Right lobe of liver (tissue), 6 donors: Measurements from ENCODE around the gene KRT8. TPM values are rescaled to one million over a fixed set of nuclear protein-coding genes. Genes with fewer than 3 reads are reported as not detected.

ENCODE experiments used
- ATAC-seq, 4 donors: fragments of 200-7000 bp; cut with Tn5 transposase; one replicate each; pipeline ENCODE4 v1.9.1; 2020; ENCODE audit warnings: mild to moderate bottlenecking in 4 of 4, moderate library complexity in 4 of 4
- DNase-seq, 3 donors: peaks; one replicate each; pipeline ENCODE4 v3.0.0-alpha.2; 2020
- H3K27ac ChIP-seq, 3 donors: fragments of 200-600 bp; one replicate each; pipeline ENCODE4 v1.8.0; 2022
- H3K27me3 ChIP-seq, 2 donors: fragments of 200-600 bp; one replicate each; pipeline ENCODE4 v1.8.0; 2022
- H3K36me3 ChIP-seq, 4 donors: fragments of 200-600 bp; sonication (generic) in 1 of 4; one replicate each; pipeline versions ENCODE4 v1.5.1 to v1.8.0; 2017 to 2022; ENCODE audit warnings: control low read depth in 1 of 4
- H3K4me1 ChIP-seq, 4 donors: fragments of 200-600 bp; sonication (generic) in 1 of 4; one replicate each; pipeline versions ENCODE4 v1.5.1 to v1.8.0; 2017 to 2022; ENCODE audit warnings: control low read depth in 1 of 4
- H3K4me3 ChIP-seq, 3 donors: fragments of 200-600 bp; one replicate each; pipeline ENCODE4 v1.8.0; 2022
- H3K9me3 ChIP-seq, 4 donors: fragments of 200-600 bp; sonication (generic) in 1 of 4; one replicate each; pipeline versions ENCODE4 v1.5.1 to v1.8.0; 2017 to 2022; ENCODE audit warnings: control low read depth in 1 of 4
- CTCF ChIP-seq, 4 donors: fragments of 200-600 bp in 3 of 4; fragments of 450-650 bp in 1 of 4; IDR thresholded peaks; one replicate each; pipeline versions ENCODE4 v1.5.1 to v1.8.0; 2016 to 2022; ENCODE audit warnings: antibody characterized with exemption in 4 of 4, mild to moderate bottlenecking in 2 of 4
- POLR2A ChIP-seq: fragments of 450-650 bp; IDR thresholded peaks from one replicate; pipeline ENCODE4 v1.6.1; 2017; ENCODE audit warnings: antibody characterized with exemption, mild to moderate bottlenecking
- WGBS: methylation state at CpG from one replicate; pipeline ENCODE4 v1.1.6; 2018; ENCODE audit warnings: low coverage, low lambda C conversion rate; ENCODE audit not compliant: insufficient coverage; ENCODE audit errors: missing lambda C conversion rate; 5-methylcytosine and 5-hydroxymethylcytosine counted together
- intact Hi-C, 2 donors: fragments of 100-400 bp; cut with DNase I; formaldehyde crosslinking; loops; one replicate each; pipeline versions ENCODE4 v1.11.2 to v1.14.1; 2022
- total RNA-seq, 6 experiments: library from RNA; depleted of rRNA in 2 of 6; stranded (reverse); fragments of >200 nt in 2 of 6; fragmentation: NEBNext Ultra II Directional in 3 of 6; extraction: Animal tissue kit (Norgen Biotek cat#: 25700) in 3 of 6; gene quantifications; one replicate each; pipeline versions ENCODE4 v1.1.0 to v1.2.4, GENCODE V29; 2016 to 2023
- donor health status: DM: no; HTN: yes; CAD: no.
- donor health status: DM: no; HTN: no; CAD: no.
- donor health status: DM: no; HTN: no; CAD: no.
- donor health status: DM: no; HTN: yes; CAD: no.
- donor health status: DM: no; HTN: yes; CAD: no.

Gene KRT8
- total RNA-seq, 6 experiments from 2014 or later = 149 to 1,003 (median 436) TPM

- H3K4me3 ChIP-seq = no peak overlapping the region
- intact Hi-C loops = loop anchor here (10.0 kb wide), 3 partner anchors 496 to 716 kb away; partner anchors contain the start of gene KRT85 (in 1 of the 2)
- DNase-seq (peak in 1 of 3 donors; percentile 57), ATAC-seq (peak; percentile 43 to 58 (median 54))
- no peaks in the 10 kb centered on the region for H3K4me1 ChIP-seq
- peak; percentile 39 to 50 (median 46) for TF ChIP-seq CTCF (IDR thresholded peaks at IDR 0.05)
- TF ChIP-seq POLR2A = no peak
- H3K27ac ChIP-seq = no peak overlapping the region
- H3K27me3 ChIP-seq = no peaks in the 10 kb centered on the region
- H3K36me3 ChIP-seq = no peaks in the 10 kb centered on the region
- no peaks in the 10 kb centered on the region for H3K9me3 ChIP-seq
- WGBS = 39% methylated on average over 6 of the region's 14 CpGs
Observed at GRCh38 chr12:52870361-52871290, 34.2 kb downstream of the KRT8 start.

DNA sequence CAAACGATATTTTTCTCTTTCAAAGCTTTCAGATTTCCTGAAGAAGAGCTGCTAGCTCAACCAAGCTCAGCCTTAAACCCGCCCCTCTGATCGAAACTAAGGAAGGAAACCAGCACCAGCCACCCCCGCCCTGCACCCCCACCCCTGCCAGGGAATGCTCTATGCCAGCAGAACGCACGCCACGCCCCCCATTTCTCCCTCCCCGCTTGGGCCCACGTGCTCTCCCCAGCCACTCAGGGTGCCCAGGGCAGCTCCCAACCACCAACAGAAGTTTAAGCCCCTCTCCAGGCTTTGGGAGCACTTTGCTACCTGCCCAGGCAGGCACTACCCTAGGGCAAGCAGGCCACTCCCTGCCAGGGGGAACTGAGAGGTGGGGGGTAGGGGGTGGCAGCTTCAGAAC, 37.2 kb downstream of the KRT8 start:
- Histone ChIP-seq H3K4me1 (no peaks in the 10 kb centered on the region), H3K9me3 (no peaks in the 10 kb centered on the region), H3K27ac (no peak overlapping the region), H3K36me3 (no peaks in the 10 kb centered on the region), H3K4me3 (no peak overlapping the region), H3K27me3 (no peaks in the 10 kb centered on the region)
- intact Hi-C loops = no loop called here
- WGBS = 28% methylated on average over 7 of the region's 9 CpGs
- TF ChIP-seq POLR2A (no peak), CTCF (IDR thresholded peaks at IDR 0.05) (no peak)
- ATAC-seq (peak; percentile 25 to 44 (median 28)), DNase-seq (peak in 1 of 3 donors; percentile 53)

DNA sequence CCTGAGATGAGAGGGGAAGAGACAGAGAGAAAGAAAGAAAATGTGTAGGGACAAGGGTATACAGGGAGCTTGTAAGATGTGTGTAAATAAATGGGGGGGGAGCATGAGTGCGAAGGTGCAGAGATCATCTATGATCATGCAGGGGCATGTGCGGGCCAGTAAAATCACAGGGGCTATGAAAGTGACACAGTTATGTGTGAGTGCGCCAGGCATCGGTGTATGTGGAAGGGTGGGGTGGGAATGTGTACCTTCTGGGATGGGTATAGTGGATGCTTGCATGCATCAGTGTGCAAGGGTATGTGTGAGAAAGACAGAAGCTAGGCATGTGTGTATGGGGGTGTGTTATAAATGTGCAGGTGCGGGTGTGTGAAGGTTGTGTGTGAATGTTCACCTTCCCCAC, 37.7 kb downstream of the KRT8 start:
- intact Hi-C loops = no loop called here
- H3K9me3 ChIP-seq = no peaks in the 10 kb centered on the region
- no peak overlapping the region for H3K4me3 ChIP-seq
- DNase-seq = no peak
- WGBS = 90% methylated on average over 3 of the region's 5 CpGs
- no peak overlapping the region for H3K27ac ChIP-seq
- no peak for ATAC-seq
- H3K27me3 ChIP-seq = no peaks in the 10 kb centered on the region
- no peaks in the 10 kb centered on the region for H3K4me1 ChIP-seq
- no peaks in the 10 kb centered on the region for H3K36me3 ChIP-seq
- TF ChIP-seq POLR2A (no peak), CTCF (IDR thresholded peaks at IDR 0.05) (no peak)

DNA sequence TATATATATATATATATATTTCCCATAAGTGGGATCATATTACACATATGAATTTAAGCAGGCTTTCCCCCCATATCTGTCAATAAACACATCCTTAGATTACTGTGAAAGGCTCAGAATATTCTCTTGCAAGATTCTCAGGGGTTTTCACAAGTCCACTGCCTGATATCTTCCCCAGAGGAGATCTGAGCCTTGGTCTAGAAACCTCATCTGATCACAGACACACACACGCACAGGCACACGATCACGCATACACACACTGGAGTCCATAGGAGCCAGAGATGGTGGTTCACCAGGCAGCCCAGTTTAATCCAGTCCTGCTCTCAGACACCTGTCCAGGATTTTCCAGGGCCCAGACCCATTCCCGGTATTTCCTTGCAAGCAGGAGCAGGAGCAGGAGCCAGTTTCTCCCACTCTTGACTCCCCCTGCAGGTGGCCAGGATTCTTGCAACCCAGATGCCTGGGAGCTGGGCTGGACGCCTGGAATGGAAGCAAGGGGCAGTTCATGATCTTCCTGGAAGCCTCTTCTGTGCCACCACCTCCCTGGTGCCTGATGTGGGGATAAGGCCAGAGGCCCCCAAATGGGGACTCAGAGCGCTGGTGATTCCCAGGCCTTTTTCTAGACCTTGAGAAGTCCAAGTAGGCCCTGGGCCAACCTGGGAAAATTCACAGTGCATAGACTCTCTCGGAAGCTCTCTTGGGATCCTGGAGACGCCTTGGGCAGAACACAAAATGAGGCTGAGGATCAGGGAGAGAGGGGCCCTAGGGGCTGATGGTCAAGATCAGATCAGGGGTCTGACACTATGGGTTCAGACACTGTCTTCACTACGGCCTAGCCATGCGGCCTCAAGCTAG, 39.6 kb downstream of the KRT8 start:
- TF ChIP-seq POLR2A = no peak
- TF ChIP-seq CTCF (IDR thresholded peaks at IDR 0.05) = peak; percentile 65 to 76 (median 72)
- Histone ChIP-seq H3K4me1 (no peaks in the 10 kb centered on the region), H3K4me3 (no peak overlapping the region), H3K9me3 (no peaks in the 10 kb centered on the region), H3K36me3 (no peaks in the 10 kb centered on the region), H3K27ac (no peak overlapping the region), H3K27me3 (no peaks in the 10 kb centered on the region)
- ATAC-seq (peak; percentile 90 to 96 (median 92)), DNase-seq (peak; percentile 67 to 74 (median 73))
- intact Hi-C loops = no loop called here
- 58% methylated on average over 6 of the region's 10 CpGs for WGBS
